ENCODE data around the gene SDK1. TPM values are rescaled to one million over a fixed set of nuclear protein-coding genes. Genes with fewer than 3 reads are reported as not detected.

Gene SDK1
- total and polyA plus RNA-seq, 2 donors, result 9.8 to 15.1 TPM

- 79% methylated on average over 4 of the region's 4 CpGs for WGBS
- no peak for DNase-seq (ENCODE audit: extremely low spot score)
- H3K4me3 ChIP-seq (ENCODE audit: low read depth, low read length), result no peak overlapping the region
- H3K36me3 ChIP-seq (ENCODE audit: insufficient read depth), result no peaks in the 10 kb centered on the region
- H3K27ac ChIP-seq (ENCODE audit: low read depth), result no peak overlapping the region
- no peaks in the 10 kb centered on the region for H3K4me1 ChIP-seq (ENCODE audit: insufficient read depth)
Measured at GRCh38 chr7:3451701-3452100, 150.6 kb downstream of the SDK1 start.

- no peak for DNase-seq (ENCODE audit: extremely low spot score)
- Histone ChIP-seq H3K36me3 (ENCODE audit: insufficient read depth) (no peaks in the 10 kb centered on the region), H3K4me3 (ENCODE audit: low read depth, low read length) (no peak overlapping the region), H3K27ac (ENCODE audit: low read depth) (no peak overlapping the region), H3K4me1 (ENCODE audit: insufficient read depth) (no peaks in the 10 kb centered on the region)
- WGBS, result 87% methylated on average over 3 of the region's 3 CpGs
Measured at GRCh38 chr7:3453398-3453797, 152.3 kb downstream of the SDK1 start.

DNA sequence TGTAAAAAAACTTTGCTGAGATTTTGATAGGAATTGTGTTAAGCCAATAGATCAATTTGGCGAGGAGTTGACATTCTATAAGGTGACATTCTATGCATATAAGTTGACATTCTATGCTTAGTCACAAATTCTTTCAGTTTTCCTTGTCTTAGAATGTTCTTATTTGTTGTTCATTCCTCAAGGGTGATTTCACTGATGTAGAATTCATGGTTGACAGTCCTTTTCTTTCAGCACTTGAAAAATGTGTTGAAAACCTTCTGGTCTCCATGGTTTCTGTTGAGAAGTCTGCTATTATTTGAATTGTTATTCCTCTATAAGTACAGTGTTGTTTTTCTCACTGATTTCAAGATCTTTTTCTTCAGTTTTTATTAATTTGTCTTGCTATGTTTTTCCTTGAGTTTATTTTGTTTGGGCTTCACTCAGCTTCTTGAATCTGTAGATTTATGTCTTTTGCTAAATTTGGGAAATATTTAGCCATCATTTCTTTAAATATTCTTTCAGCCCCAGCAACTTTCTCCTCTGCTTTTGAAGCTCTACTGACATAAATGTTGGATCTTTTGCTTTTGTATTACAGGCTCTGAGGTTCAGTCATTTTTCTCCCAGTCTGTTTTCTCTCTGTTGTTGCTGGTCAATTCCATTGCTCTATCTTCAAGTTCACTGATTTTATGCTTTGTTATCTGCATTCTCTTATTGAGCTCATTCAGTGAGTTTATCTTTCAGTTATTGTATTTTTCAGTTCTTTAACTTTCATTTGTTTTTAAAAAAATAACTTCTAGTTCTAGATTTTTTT lies 154.9 kb downstream of the SDK1 start:
- H3K4me1 ChIP-seq (ENCODE audit: insufficient read depth), result no peaks in the 10 kb centered on the region
- H3K27ac ChIP-seq (ENCODE audit: low read depth), result no peak overlapping the region
- H3K4me3 ChIP-seq (ENCODE audit: low read depth, low read length), result no peak overlapping the region
- no peak for DNase-seq (ENCODE audit: extremely low spot score)
- H3K36me3 ChIP-seq (ENCODE audit: insufficient read depth), result no peaks in the 10 kb centered on the region
- 97% methylated on average over 1 of the region's 1 CpG for WGBS

DNA sequence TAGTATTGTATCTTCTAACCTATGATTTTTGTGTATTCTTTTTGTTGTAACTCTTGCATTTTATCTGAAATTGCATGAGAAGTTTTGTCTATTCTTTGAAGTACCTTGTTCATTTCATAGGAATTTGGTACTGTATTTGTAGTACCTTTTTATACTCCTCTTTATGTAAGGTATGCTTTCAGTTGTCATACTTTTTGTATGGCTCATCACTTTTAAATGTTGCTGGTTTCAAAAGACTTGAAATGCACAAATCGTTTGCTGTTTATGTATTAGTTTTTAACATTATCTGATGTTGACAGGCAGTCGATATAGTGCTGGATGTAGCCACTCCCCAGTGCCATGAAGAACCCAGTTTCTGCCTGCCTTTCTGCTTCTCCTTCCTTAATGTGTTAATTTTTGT lies 158.1 kb downstream of the SDK1 start:
- 79% methylated on average over 2 of the region's 2 CpGs for WGBS
- no peak overlapping the region for H3K27ac ChIP-seq (ENCODE audit: low read depth)
- DNase-seq (ENCODE audit: extremely low spot score), result no peak
- no peaks in the 10 kb centered on the region for H3K36me3 ChIP-seq (ENCODE audit: insufficient read depth)
- no peaks in the 10 kb centered on the region for H3K4me1 ChIP-seq (ENCODE audit: insufficient read depth)
- H3K4me3 ChIP-seq (ENCODE audit: low read depth, low read length), result no peak overlapping the region

- Histone ChIP-seq H3K4me3 (ENCODE audit: low read depth, low read length) (no peak overlapping the region), H3K4me1 (ENCODE audit: insufficient read depth) (no peaks in the 10 kb centered on the region), H3K27ac (ENCODE audit: low read depth) (no peak overlapping the region), H3K36me3 (ENCODE audit: insufficient read depth) (no peaks in the 10 kb centered on the region)
- WGBS, result 91% methylated on average over 8 of the region's 8 CpGs
- DNase-seq (ENCODE audit: extremely low spot score), result no peak
Measured at GRCh38 chr7:3461923-3462322, 160.9 kb downstream of the SDK1 start.

DNA sequence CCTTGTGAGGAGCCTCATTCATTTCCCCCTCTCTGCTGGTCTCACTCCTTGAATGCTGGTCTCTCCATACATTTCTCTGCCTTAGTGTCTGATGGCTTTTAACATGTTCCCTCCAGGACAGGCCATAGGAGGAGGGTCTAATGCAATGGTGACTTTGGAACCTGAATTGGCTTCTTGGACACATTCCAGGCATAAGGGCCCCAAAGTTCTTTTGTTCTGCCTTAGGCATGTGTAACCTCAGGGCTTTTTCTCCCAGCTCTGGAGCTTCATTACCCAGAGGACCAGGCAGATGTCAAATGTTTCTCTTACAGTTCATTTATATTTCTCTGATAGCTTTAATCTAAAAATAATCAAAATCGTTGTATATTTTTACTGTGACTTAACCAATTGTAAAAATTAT lies 162.6 kb downstream of the SDK1 start:
- Histone ChIP-seq H3K36me3 (ENCODE audit: insufficient read depth) (no peaks in the 10 kb centered on the region), H3K4me3 (ENCODE audit: low read depth, low read length) (no peak overlapping the region), H3K4me1 (ENCODE audit: insufficient read depth) (no peaks in the 10 kb centered on the region), H3K27ac (ENCODE audit: low read depth) (no peak overlapping the region)
- WGBS, result 29% methylated on average over 1 of the region's 1 CpG
- DNase-seq (ENCODE audit: extremely low spot score), result no peak

DNA sequence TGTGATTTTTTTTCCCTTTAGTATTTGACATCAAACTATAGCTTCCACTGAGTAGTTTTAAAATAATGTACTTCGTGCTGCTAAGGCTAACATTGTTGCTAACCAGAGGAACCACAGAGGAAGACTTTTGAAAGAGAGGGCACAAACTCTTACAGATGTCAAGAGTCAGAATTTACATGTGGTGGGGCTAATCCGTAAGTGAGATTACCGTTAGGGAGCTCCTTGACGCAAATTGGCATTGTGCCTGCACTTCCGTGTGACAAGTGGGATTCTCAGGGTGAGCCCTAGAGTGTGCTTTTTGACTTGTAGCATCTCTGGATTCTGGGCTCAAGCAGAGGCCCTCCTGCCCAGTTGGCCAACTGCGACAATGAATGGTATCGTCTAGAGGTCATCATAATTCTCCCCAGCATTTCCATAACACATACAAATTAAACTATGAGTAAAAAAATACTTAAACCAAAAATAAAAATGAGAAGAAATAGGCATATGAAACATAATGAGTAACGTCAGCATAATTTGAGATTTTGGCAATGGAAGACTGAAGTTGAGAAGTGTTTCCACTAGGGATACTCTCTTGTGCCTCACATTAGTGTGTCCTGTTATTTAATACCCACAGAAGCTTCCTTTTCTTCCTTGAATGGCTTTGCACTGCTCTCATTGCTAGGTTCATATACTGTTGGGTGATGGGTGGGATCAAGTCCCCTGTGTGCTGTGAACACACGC lies 164.0 kb downstream of the SDK1 start:
- no peaks in the 10 kb centered on the region for H3K36me3 ChIP-seq (ENCODE audit: insufficient read depth)
- WGBS, result 83% methylated on average over 9 of the region's 9 CpGs
- no peak overlapping the region for H3K27ac ChIP-seq (ENCODE audit: low read depth)
- no peaks in the 10 kb centered on the region for H3K4me1 ChIP-seq (ENCODE audit: insufficient read depth)
- DNase-seq (ENCODE audit: extremely low spot score), result no peak
- H3K4me3 ChIP-seq (ENCODE audit: low read depth, low read length), result no peak overlapping the region

GRCh38 chr7:3466261-3466660 lies 165.2 kb downstream of the SDK1 start:
- peak; percentile 13 for DNase-seq (ENCODE audit: extremely low spot score)
- Histone ChIP-seq H3K36me3 (ENCODE audit: insufficient read depth) (no peaks in the 10 kb centered on the region), H3K4me3 (ENCODE audit: low read depth, low read length) (no peak overlapping the region), H3K4me1 (ENCODE audit: insufficient read depth) (no peaks in the 10 kb centered on the region), H3K27ac (ENCODE audit: low read depth) (no peak overlapping the region)
- WGBS, result 40% methylated on average over 4 of the region's 4 CpGs

- Histone ChIP-seq H3K4me3 (ENCODE audit: low read depth, low read length) (no peak overlapping the region), H3K36me3 (ENCODE audit: insufficient read depth) (no peaks in the 10 kb centered on the region), H3K4me1 (ENCODE audit: insufficient read depth) (no peaks in the 10 kb centered on the region), H3K27ac (ENCODE audit: low read depth) (no peak overlapping the region)
- DNase-seq (ENCODE audit: extremely low spot score), result no peak
- WGBS, result 73% methylated on average over 3 of the region's 3 CpGs
Measured at GRCh38 chr7:3469641-3470040, 168.6 kb downstream of the SDK1 start.

GRCh38 chr7:3480197-3480596 lies 179.1 kb downstream of the SDK1 start:
- Histone ChIP-seq H3K36me3 (ENCODE audit: insufficient read depth) (no peaks in the 10 kb centered on the region), H3K4me1 (ENCODE audit: insufficient read depth) (no peaks in the 10 kb centered on the region), H3K4me3 (ENCODE audit: low read depth, low read length) (no peak overlapping the region), H3K27ac (ENCODE audit: low read depth) (no peak overlapping the region)
- DNase-seq (ENCODE audit: extremely low spot score), result no peak
- 98% methylated on average over 15 of the region's 15 CpGs for WGBS

GRCh38 chr7:3481435-3481834 lies 180.4 kb downstream of the SDK1 start:
- no peak overlapping the region for H3K27ac ChIP-seq (ENCODE audit: low read depth)
- H3K36me3 ChIP-seq (ENCODE audit: insufficient read depth), result no peaks in the 10 kb centered on the region
- H3K4me1 ChIP-seq (ENCODE audit: insufficient read depth), result no peaks in the 10 kb centered on the region
- no peak for DNase-seq (ENCODE audit: extremely low spot score)
- WGBS, result 90% methylated on average over 4 of the region's 4 CpGs
- no peak overlapping the region for H3K4me3 ChIP-seq (ENCODE audit: low read depth, low read length)

- H3K4me3 ChIP-seq (ENCODE audit: low read depth, low read length), result no peak overlapping the region
Measured at GRCh38 chr7:3482147-3482921, 181.3 kb downstream of the SDK1 start.

DNA sequence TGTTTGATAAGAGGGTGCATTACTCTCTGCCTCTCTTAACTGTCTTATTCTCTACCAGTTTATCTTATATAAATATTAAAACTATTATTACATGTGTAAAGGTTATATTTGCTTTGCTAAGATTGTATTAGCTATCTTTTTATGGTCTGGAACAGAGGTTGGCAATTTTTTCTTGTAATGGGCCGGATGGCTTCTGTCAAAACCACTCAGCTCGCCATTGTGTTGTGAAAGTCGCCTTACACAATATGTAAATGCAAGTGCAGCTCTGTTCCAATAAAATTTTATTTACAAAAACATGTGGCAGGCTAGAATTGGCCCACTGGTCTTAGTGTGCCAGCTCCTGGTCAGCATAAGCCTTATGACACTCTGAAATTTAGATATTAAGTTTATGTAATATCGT lies 185.8 kb downstream of the SDK1 start:
- H3K36me3 ChIP-seq (ENCODE audit: insufficient read depth), result no peaks in the 10 kb centered on the region
- no peak overlapping the region for H3K4me3 ChIP-seq (ENCODE audit: low read depth, low read length)
- H3K27ac ChIP-seq (ENCODE audit: low read depth), result no peak overlapping the region
- 77% methylated on average over 4 of the region's 4 CpGs for WGBS
- no peaks in the 10 kb centered on the region for H3K4me1 ChIP-seq (ENCODE audit: insufficient read depth)
- no peak for DNase-seq (ENCODE audit: extremely low spot score)

More at GRCh38 chr7:3482147-3482921, 181.3 kb downstream of the SDK1 start:
- no peaks in the 10 kb centered on the region for H3K36me3 ChIP-seq (ENCODE audit: insufficient read depth)
- 76% methylated on average over 13 of the region's 13 CpGs for whole genome bisulfite sequencing
- no peak overlapping the region for H3K27ac ChIP-seq (ENCODE audit: low read depth)
- H3K4me1 ChIP-seq (ENCODE audit: insufficient read depth), result no peaks in the 10 kb centered on the region
- no peak for DNase-seq (ENCODE audit: extremely low spot score)

GRCh38 chr7:3488829-3489228 lies 187.8 kb downstream of the SDK1 start:
- H3K27ac ChIP-seq (ENCODE audit: low read depth), result no peak overlapping the region
- no peak overlapping the region for H3K4me3 ChIP-seq (ENCODE audit: low read depth, low read length)
- H3K36me3 ChIP-seq (ENCODE audit: insufficient read depth), result no peaks in the 10 kb centered on the region
- H3K4me1 ChIP-seq (ENCODE audit: insufficient read depth), result no peaks in the 10 kb centered on the region
- no peak for DNase-seq (ENCODE audit: extremely low spot score)
- 80% methylated on average over 3 of the region's 3 CpGs for WGBS
